RKO (cell line): ENCODE measurements around the gene VSIG4.
"Not testable (repeated sequence)": the region's sequence is repeated elsewhere in the genome, so short reads cannot be mapped to it uniquely, and the experiment has no call there.

ENCODE experiments used
- DNase-seq: peaks from one replicate; pipeline ENCODE4 v3.0.0-alpha.2; 2016; ENCODE audit warnings: low spot score

Gene VSIG4

DNA sequence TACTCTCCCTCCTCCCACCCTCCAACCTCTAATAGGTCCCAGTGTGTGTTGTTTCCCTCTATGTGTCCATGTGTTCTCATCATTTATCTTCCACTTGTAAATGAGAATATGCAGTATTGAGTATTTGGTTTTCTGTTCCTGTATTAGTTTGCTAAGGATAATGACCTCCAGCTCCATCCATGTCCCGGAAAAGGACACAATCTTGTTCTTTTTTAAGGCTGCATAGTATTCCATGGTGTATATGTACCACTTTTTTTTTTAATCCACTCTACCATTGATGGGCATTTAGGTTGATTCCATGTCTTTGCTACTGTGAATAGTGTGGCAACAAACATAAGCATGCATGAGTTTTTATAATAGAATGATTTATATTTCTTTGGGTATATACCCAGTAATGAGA is 62.7 kb downstream of the VSIG4 start:
- DNase-seq: not testable (repeated sequence)

- DNase-seq: no peak
Observed at GRCh38 chrX:65976161-65976560, 63.7 kb downstream of the VSIG4 start.

DNA sequence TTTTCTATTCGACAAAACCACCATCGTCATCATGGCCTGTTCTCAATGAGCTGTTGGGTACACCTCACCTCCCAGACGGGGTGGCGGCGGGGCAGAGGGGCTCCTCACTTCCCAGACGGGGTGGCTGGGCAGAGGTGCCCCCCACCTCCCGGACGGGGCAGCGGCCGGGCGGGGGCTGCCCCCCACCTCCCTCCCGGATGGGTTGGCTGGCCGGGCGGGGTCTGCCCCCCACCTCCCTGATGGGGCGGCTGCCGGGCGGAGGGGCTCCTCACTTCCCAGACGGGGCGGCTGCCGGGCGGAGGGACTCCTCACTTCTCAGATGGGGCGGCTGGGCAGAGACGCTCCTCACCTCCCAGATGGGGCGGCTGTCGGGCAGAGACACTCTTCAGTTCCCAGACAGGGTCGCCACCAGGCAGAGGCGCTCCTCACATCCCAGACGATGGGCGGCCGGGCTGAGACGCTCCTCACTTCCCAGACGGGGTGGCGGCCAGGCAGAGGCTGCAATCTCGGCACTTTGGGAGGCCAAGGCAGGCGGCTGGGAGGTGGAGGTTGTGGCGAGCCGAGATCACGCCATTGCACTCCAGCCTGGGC is 64.6 kb downstream of the VSIG4 start:
- not testable (repeated sequence) for DNase-seq
